ENCODE results near the gene MCTP1. TPM values are rescaled to one million over a fixed set of nuclear protein-coding genes. Genes with fewer than 3 reads are reported as not detected.

The MCTP1 gene
- polyA plus RNA-seq, 1 donor from 2014 or later, result 1.9 TPM

GRCh38 chr5:94707359-94707758 lies 577.5 kb downstream of the MCTP1 start:
- Histone ChIP-seq H2AFZ (ENCODE audit: low read depth, low read length) (no peak overlapping the region), H3K27me3 (ENCODE audit: insufficient read depth, low read depth, low read length) (no peaks in the 10 kb centered on the region), H3K27ac (ENCODE audit: low read length) (no peak overlapping the region), H3K4me2 (ENCODE audit: low read length) (no peak overlapping the region), H3K9ac (ENCODE audit: low read length) (no peak overlapping the region), H3K79me2 (replicated peaks; ENCODE audit: insufficient read depth, low read length) (no peaks in the 10 kb centered on the region), H3F3A (ENCODE audit: insufficient read depth, low read length, poor library complexity, severe bottlenecking) (no peaks in the 10 kb centered on the region), H3K9me2 (ENCODE audit: insufficient read depth, low read length) (no peaks in the 10 kb centered on the region), H3K36me3 (ENCODE audit: insufficient read depth, low read length) (no peaks in the 10 kb centered on the region), H3K9me3 (ENCODE audit: low read length) (no peaks in the 10 kb centered on the region), H4K20me1 (ENCODE audit: insufficient read depth) (no peaks in the 10 kb centered on the region), H3K4me3 (ENCODE audit: low read length) (no peak overlapping the region)
- no peak for TF ChIP-seq CTCF (IDR thresholded peaks at IDR 0.05; ENCODE audit: poor library complexity, severe bottlenecking)
- no peak for TF ChIP-seq POLR2AphosphoS5 (IDR thresholded peaks at IDR 0.05)
- no peak for TF ChIP-seq EZH2 (IDR thresholded peaks at IDR 0.05; ENCODE audit: borderline replicate concordance, insufficient read depth, low read length, poor library complexity, severe bottlenecking)
- TF ChIP-seq MXI1 (conservative IDR thresholded peaks at IDR 0.05; ENCODE audit: poor library complexity, severe bottlenecking), result no peak
- TF ChIP-seq EP300 (conservative IDR thresholded peaks at IDR 0.05; ENCODE audit: poor library complexity, severe bottlenecking), result no peak
- TF ChIP-seq TAF1 (IDR thresholded peaks at IDR 0.05; ENCODE audit: low read depth), result no peak
- TF ChIP-seq SMC3 (conservative IDR thresholded peaks at IDR 0.05; ENCODE audit: poor library complexity), result no peak
- no peak for TF ChIP-seq REST (IDR thresholded peaks at IDR 0.05; ENCODE audit: borderline replicate concordance)
- no peak for TF ChIP-seq RAD21 (conservative IDR thresholded peaks at IDR 0.05)

GRCh38 chr5:94705427-94705826 lies 579.5 kb downstream of the MCTP1 start:
- Histone ChIP-seq H4K20me1 (ENCODE audit: insufficient read depth) (no peaks in the 10 kb centered on the region), H2AFZ (ENCODE audit: low read depth, low read length) (no peak overlapping the region), H3K79me2 (replicated peaks; ENCODE audit: insufficient read depth, low read length) (no peaks in the 10 kb centered on the region), H3K9ac (ENCODE audit: low read length) (no peak overlapping the region), H3K27me3 (ENCODE audit: insufficient read depth, low read depth, low read length) (no peaks in the 10 kb centered on the region), H3K4me3 (ENCODE audit: low read length) (no peak overlapping the region), H3K27ac (ENCODE audit: low read length) (no peak overlapping the region), H3K9me2 (ENCODE audit: insufficient read depth, low read length) (no peaks in the 10 kb centered on the region), H3F3A (ENCODE audit: insufficient read depth, low read length, poor library complexity, severe bottlenecking) (no peaks in the 10 kb centered on the region), H3K4me2 (ENCODE audit: low read length) (no peak overlapping the region), H3K9me3 (ENCODE audit: low read length) (no peaks in the 10 kb centered on the region), H3K36me3 (ENCODE audit: insufficient read depth, low read length) (no peaks in the 10 kb centered on the region)
- no peak for TF ChIP-seq EZH2 (IDR thresholded peaks at IDR 0.05; ENCODE audit: borderline replicate concordance, insufficient read depth, low read length, poor library complexity, severe bottlenecking)
- no peak for TF ChIP-seq CTCF (IDR thresholded peaks at IDR 0.05; ENCODE audit: poor library complexity, severe bottlenecking)
- no peak for TF ChIP-seq SMC3 (conservative IDR thresholded peaks at IDR 0.05; ENCODE audit: poor library complexity)
- no peak for TF ChIP-seq RAD21 (conservative IDR thresholded peaks at IDR 0.05)
- no peak for TF ChIP-seq REST (IDR thresholded peaks at IDR 0.05; ENCODE audit: borderline replicate concordance)
- no peak for TF ChIP-seq TAF1 (IDR thresholded peaks at IDR 0.05; ENCODE audit: low read depth)
- no peak for TF ChIP-seq EP300 (conservative IDR thresholded peaks at IDR 0.05; ENCODE audit: poor library complexity, severe bottlenecking)
- TF ChIP-seq MXI1 (conservative IDR thresholded peaks at IDR 0.05; ENCODE audit: poor library complexity, severe bottlenecking), result no peak
- no peak for TF ChIP-seq POLR2AphosphoS5 (IDR thresholded peaks at IDR 0.05)

All from neural cell (in vitro differentiated cells).